ENCODE results near the gene SND1.

SND1 gene

DNA sequence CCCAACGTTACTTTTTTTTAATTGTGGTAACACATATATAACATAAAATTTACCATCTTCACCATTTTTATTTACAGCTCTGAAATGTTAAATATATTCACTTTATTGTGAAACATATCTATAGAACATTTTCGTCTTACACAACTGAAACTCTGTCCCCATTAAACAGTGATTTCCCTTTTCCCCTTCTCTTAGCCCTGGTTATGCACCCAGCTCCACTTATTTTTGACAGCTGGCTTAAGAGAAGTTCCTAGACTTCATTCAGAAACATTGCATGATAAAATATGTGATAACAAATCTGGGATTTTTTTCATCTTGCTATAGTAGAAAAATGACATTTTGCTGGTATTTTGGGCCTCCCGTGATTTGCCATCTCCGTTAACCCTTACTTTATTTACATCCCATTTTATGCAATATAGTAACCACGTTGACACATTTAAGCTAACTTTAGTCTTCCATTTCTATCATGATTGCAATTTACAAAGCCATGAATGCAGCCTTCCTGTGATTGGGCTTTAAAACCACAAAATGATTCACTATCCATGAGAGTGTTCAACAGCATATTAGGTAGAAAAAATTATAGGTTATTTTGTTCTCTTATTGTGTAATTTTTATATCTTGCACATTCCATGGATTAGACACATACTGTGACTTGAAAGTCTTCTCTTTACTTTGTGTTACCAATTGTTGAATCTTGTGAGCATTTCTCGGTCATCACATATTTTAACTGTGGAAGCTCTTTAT, 139.6 kb downstream of the SND1 start:
- no peak for DNase-seq
- TF ChIP-seq GATA1 (IDR thresholded peaks at IDR 0.05; ENCODE audit: low read depth, low read length) = no peak
- no peak for TF ChIP-seq POLR2A (IDR thresholded peaks at IDR 0.05; ENCODE audit: low read length)

DNA sequence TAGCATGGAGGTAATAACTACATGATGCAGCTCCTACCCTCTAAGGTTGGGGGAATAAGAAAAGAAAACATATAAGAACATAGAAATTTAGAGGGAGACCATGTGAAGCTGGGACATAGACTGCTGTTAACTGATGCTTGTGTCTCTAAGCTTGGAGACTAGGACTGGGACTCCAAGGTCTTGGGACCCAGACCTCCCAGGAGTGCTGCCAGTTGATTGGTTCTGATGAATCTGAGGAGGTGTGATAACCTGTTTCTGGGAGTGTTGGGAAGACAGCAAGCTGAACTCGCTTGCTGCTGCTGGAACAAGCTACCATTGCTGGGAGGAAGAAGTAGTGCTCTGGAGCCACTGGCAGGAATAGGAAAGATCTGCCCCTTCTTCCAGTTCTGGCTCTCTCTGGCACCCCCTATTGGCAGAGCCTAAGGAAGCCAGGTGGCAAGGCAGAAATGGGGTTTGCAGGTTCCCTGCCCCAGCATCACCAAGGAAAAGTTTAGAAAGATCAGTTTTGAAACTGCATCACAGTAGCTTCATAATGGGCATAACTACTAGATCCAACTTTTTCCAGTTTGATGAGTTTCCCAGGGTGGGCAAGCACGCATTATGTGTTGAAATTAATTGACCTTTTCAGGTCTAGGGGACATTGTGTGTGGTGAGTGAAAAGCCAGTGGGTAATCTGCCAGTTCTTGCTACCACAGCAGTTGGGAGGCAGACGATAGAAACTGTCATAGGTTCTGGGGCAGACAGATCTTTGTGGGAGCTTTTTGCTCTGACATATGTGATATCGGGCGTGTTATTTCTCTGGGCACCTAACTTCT, 140.7 kb downstream of the SND1 start:
- TF ChIP-seq POLR2A (IDR thresholded peaks at IDR 0.05; ENCODE audit: low read length) (no peak), GATA1 (IDR thresholded peaks at IDR 0.05; ENCODE audit: low read depth, low read length) (no peak)
- DNase-seq = peak; percentile 58 to 70

DNA sequence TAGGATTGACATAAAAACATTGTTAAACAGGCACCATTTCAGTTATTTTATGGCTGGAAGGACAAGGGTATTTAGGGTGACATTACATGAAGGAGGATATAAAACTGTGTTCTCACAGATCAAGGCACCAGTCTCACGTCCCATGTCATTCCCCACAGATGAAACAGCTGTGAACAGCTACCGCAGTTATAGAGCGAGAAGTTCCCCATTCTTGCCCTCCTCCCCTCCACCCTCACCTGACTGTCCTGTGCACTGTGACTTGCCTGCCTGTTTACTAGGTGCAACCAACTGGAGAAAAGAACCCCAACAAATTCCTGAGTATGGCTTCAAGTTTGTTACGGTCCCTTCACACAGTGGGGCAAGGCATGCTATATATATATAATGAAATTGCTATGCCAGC, 141.6 kb downstream of the SND1 start:
- no peak for DNase-seq
- no peak for TF ChIP-seq POLR2A (IDR thresholded peaks at IDR 0.05; ENCODE audit: low read length)
- TF ChIP-seq GATA1 (IDR thresholded peaks at IDR 0.05; ENCODE audit: low read depth, low read length) = no peak

DNA sequence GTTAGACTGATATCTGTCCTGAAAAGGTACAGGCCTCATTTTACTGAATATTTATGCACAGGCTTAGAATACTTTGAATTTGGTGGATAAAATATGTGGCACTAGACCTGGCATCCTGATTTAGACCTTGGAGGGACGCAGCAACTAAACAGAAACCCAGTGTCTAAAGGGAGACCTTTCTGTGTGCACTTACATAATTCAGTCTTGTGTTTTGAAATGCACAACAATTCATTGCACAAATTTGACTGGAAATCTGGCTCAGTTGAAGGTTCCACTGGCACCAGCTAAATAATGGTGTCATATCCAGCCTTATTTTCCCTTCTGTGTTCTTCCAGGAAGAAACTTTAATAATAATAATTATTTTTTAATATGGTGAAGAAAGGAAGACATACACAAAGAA, 142.1 kb downstream of the SND1 start:
- no peak for DNase-seq
- TF ChIP-seq GATA1 (IDR thresholded peaks at IDR 0.05; ENCODE audit: low read depth, low read length) (no peak), POLR2A (IDR thresholded peaks at IDR 0.05; ENCODE audit: low read length) (no peak)

GRCh38 chr7:127794551-127794950, 142.6 kb downstream of the SND1 start:
- TF ChIP-seq GATA1 (IDR thresholded peaks at IDR 0.05; ENCODE audit: low read depth, low read length) (no peak), POLR2A (IDR thresholded peaks at IDR 0.05; ENCODE audit: low read length) (no peak)
- no peak for DNase-seq

GRCh38 chr7:127798023-127798422, 146.0 kb downstream of the SND1 start:
- peak; percentile 64 to 74 for DNase-seq
- no peak for TF ChIP-seq GATA1 (IDR thresholded peaks at IDR 0.05; ENCODE audit: low read depth, low read length)
- no peak for TF ChIP-seq POLR2A (IDR thresholded peaks at IDR 0.05; ENCODE audit: low read length)

DNA sequence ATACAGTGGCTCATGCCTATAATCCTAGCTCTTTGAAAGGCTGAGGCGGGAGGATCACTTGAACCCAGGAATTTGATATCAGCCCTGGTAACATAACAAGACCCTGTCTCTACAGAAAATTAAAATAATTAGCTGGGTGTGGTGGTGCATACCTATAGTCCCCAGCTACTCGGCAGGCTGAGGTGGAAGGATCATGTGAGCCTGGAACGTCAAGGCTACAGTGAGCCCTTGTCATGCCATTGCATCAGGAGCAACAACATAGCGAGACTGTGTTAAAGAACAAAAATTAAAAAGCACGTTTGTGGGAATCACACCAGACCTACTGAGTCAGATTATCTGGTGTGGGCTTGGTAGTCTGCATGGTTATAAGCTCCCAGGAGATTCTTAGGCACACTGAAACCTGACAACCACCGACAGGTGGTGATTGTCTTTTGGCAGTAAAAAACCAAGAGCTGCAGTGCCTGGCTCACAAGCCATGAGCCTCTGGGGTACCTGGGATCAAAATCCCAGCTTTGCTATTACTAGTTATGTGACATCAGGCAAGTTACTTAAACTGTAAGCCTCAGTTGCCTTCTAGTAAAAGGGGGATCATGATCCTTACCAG, 146.9 kb downstream of the SND1 start:
- no peak for TF ChIP-seq GATA1 (IDR thresholded peaks at IDR 0.05; ENCODE audit: low read depth, low read length)
- no peak for TF ChIP-seq POLR2A (IDR thresholded peaks at IDR 0.05; ENCODE audit: low read length)
- DNase-seq = no peak

- DNase-seq = no peak
- TF ChIP-seq GATA1 (IDR thresholded peaks at IDR 0.05; ENCODE audit: low read depth, low read length) (no peak), POLR2A (IDR thresholded peaks at IDR 0.05; ENCODE audit: low read length) (no peak)
These were observed 147.7 kb downstream of the SND1 start for GRCh38 chr7:127799535-127800305.

- no peak for DNase-seq
- TF ChIP-seq POLR2A (IDR thresholded peaks at IDR 0.05; ENCODE audit: low read length) (no peak), GATA1 (IDR thresholded peaks at IDR 0.05; ENCODE audit: low read depth, low read length) (no peak)
These were observed 150.9 kb downstream of the SND1 start for GRCh38 chr7:127802845-127803244.

- no peak for TF ChIP-seq GATA1 (IDR thresholded peaks at IDR 0.05; ENCODE audit: low read depth, low read length)
- TF ChIP-seq POLR2A (IDR thresholded peaks at IDR 0.05; ENCODE audit: low read length) = no peak
- peak in 1 of 2 experiments; percentile 46 for DNase-seq
These were observed 151.6 kb downstream of the SND1 start for GRCh38 chr7:127803626-127804025.

- DNase-seq = no peak
- TF ChIP-seq GATA1 (IDR thresholded peaks at IDR 0.05; ENCODE audit: low read depth, low read length) (no peak), POLR2A (IDR thresholded peaks at IDR 0.05; ENCODE audit: low read length) (no peak)
These were observed 155.3 kb downstream of the SND1 start for GRCh38 chr7:127807340-127807739.

DNA sequence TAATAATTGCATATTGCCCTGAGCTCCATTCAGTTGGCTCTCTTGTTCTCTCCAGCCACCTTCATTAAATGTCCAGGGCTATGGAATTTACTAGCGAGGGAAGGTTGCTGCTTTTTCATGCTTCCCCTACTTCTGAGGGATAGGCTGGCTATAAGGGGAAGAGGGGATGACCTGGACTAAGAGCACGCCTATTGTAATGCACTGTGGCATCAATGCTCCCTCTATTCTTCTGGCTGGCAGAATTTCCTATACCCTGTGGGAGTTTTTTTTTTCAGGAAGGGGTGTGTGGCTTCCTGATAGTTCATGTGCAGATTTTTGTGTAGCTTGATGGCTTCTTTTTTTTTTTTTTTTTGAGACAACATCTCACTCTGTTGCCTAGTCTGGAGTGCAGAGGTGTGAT, 155.8 kb downstream of the SND1 start:
- TF ChIP-seq POLR2A (IDR thresholded peaks at IDR 0.05; ENCODE audit: low read length) (no peak), GATA1 (IDR thresholded peaks at IDR 0.05; ENCODE audit: low read depth, low read length) (no peak)
- no peak for DNase-seq

DNA sequence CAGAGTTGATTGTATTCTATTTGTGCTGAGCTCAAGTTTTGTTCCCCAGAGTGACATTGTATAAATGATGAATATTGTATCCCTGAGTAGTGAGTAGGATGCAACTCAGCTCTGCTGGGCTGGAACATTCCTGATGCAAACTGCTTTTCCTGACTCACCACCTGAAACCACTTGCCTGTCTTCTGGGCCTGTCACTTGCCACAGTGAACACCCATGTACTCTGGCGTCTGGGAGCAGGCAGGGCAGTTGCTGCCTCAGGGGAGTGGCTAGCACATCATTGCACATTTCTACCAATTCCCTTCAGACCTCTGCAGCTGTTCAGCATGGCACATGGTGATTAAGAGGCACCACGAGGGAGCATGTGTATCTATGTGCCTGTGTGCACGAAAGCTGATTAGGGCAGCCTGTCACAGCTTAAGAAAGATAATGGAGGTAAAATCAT, 157.3 kb downstream of the SND1 start:
- peak; percentile 91 to 98 for DNase-seq
- TF ChIP-seq GATA1 (IDR thresholded peaks at IDR 0.05; ENCODE audit: low read depth, low read length) = peak; percentile 81
- no peak for TF ChIP-seq POLR2A (IDR thresholded peaks at IDR 0.05; ENCODE audit: low read length)

All from erythroblast (primary cell).